SJCRH30 (cell line): ENCODE data around the gene C9orf78. TPM values are rescaled to one million over a fixed set of nuclear protein-coding genes. Genes with fewer than 3 reads are reported as not detected.

Experiments used
- DNase-seq, 2 experiments: peaks; one replicate each; pipeline ENCODE4 v3.0.0-alpha.2; 2015 to 2020
- H3K27ac ChIP-seq: fragments of 250-450 bp; sonication (Bioruptor Pico); 2 replicates; pipeline ENCODE4 v1.5.1; 2020; ENCODE audit warnings: mild to moderate bottlenecking, moderate library complexity
- H3K27me3 ChIP-seq: fragments of 250-450 bp; sonication (Bioruptor Pico); 2 replicates; pipeline ENCODE4 v1.5.1; 2020; ENCODE audit warnings: mild to moderate bottlenecking, moderate library complexity
- H3K36me3 ChIP-seq: fragments of 250-450 bp; sonication (Bioruptor Pico); 2 replicates; pipeline ENCODE4 v1.5.1; 2020; ENCODE audit warnings: mild to moderate bottlenecking, moderate library complexity
- H3K4me1 ChIP-seq: fragments of 250-450 bp; sonication (Bioruptor Pico); 2 replicates; pipeline ENCODE4 v1.5.1; 2020; ENCODE audit warnings: mild to moderate bottlenecking, moderate library complexity
- H3K4me3 ChIP-seq: fragments of 250-450 bp; sonication (Bioruptor Pico); 2 replicates; pipeline ENCODE4 v1.5.1; 2020; ENCODE audit warnings: mild to moderate bottlenecking, moderate library complexity
- H3K9me3 ChIP-seq: fragments of 250-450 bp; sonication (Bioruptor Pico); replicated peaks from 2 replicates; pipeline ENCODE4 v1.5.1; 2020; ENCODE audit warnings: mild to moderate bottlenecking, moderate library complexity
- total RNA-seq: library from RNA; depleted of rRNA; stranded (reverse); fragments of >200 nt; shearing (Covaris generic); gene quantifications from 2 replicates; pipeline ENCODE4 v1.2.3, GENCODE V29; 2014

C9orf78 gene
- total RNA-seq, 1 experiment from 2014 or later: 74.1 TPM

DNA sequence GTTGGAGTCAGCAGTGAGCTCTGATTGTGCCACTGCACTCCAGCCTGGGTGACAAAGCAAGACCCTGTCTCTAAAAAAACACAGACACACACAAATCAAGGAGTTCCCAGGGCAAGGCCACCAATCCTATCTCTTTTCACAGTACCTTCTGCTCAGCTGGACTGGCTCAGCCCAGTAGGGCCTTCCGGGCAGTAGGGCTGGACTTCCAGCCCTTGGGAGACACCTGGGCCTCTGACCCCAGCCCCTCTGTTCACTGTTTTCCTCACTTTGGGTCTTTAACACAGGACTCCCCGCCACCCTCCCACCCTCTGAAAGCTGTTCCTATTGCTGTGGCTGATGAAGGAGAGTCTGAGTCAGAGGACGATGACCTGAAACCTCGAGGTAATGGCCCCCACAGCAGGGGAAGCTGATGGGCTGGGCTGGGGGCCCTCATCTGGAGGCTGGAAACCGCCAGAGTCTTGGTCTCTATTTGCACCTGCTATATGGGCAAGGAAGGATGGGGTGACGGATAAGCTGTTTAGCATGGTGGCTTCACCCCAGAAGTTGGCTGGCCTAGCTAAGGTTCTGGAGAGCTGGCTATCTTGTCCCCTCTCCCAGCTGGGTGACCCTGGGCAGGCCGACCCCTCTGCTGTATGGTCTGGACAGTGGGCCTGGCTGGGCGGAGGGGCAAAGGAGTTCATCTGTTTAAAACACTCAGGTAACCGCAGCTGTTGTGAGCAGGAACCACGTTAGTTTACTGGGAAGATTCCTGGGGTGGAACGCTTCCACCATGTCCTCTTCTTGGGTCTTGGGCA lies 25.8 kb upstream of the C9orf78 start:
- H3K4me3 ChIP-seq: no peak overlapping the region
- 0 out of 2 replicates have a peak, but pooled peaks cover 4% of the 10 kb centered on the region for H3K36me3 ChIP-seq
- peaks cover 9% of the 10 kb centered on the region for H3K4me1 ChIP-seq
- H3K27ac ChIP-seq: no peak overlapping the region
- no peak for DNase-seq
- H3K27me3 ChIP-seq: no peaks in the 10 kb centered on the region
- no peaks in the 10 kb centered on the region for H3K9me3 ChIP-seq

DNA sequence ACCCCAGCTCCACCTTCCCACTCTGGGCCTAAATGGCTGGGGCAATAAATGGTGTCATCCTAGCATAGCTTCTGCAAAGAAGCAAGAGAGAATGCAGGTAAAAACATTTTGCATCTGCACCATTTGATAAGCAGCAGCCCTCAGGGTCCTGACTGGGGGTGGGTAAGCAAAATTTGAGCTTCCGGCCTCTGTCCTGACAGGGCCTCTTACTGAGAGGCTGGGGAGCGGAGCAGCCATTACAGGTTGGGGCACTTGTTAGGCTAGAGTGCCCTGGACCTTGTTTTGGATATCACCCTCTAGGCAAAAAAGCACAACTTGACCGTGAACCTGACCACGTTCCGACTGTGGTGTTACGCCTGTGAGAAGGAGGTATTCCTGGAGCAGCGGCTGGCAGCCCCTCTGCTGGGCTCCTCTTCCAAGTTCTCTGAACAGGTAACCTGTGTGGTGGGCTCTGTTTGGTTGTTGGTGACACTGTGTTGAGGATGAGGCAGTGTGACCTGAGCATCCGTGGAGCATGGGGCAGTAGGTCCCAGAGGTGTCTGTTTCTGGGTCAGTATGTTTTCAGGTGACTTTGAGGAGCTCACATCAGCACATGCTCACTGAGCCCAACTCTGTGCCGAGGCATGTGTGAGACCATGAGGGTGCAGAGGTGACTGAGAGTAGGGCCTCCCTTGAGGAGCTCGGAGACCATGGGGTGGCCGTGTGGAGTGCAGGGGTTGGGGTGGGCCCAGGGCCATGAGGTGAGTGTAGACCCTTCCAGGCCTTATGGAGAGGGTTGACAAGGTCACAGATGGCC lies 23.3 kb upstream of the C9orf78 start:
- Histone ChIP-seq H3K27ac (no peak overlapping the region), H3K36me3 (0 out of 2 replicates have a peak, but pooled peaks cover 7% of the 10 kb centered on the region), H3K9me3 (no peaks in the 10 kb centered on the region), H3K27me3 (no peaks in the 10 kb centered on the region), H3K4me1 (peaks cover 4% of the 10 kb centered on the region), H3K4me3 (no peak overlapping the region)
- DNase-seq: no peak

DNA sequence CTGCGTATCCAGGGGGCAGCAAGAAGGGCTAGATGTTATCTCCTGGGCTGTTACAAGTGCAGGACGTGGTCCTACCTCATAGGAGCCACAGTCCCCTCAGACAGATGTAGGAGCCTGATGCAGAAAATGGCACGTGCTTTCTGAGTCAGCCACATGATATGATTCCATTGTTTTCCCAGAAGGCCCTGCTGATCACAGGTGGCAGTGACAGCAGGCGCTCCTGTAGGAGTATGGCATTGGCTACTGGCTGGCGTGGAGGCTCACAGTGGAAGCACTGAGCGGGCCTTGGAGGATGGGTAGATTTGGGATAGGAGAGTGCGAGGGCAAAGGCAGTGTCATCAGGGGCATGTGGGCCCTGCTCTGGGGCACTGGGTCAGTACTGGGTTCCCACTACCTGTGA lies 22.1 kb upstream of the C9orf78 start:
- no peaks in the 10 kb centered on the region for H3K9me3 ChIP-seq
- peaks cover 15% of the 10 kb centered on the region; the same call in 1 of the 2 replicates for H3K36me3 ChIP-seq
- H3K4me3 ChIP-seq: no peak overlapping the region

DNA sequence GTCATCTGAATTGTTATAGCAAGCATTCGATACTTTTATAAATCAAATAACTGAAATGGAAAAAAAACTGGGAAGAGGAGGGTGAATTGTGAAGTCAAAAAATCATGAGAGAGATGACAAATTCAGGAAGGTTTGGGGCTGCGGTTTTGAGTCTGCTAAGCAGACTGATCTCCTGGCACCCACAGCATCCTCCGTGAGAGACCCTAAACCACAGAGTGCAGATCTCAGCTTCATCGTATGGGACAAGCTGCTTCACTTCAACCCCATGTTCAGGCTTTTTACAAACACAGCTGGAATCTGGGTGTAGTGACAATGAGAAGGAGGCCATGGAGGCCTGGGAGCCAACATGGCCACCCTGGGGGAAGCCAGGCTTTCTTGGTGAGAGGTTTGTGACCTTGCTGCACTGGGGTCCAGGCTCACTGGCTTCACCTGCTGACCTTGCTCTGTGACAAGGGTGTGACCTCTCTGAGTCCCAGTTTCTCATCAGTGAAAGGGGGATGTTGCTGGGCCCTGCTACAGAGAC lies 19.6 kb upstream of the C9orf78 start:
- H3K27me3 ChIP-seq: no peaks in the 10 kb centered on the region
- H3K36me3 ChIP-seq: peaks cover 21% of the 10 kb centered on the region; the same call in 1 of the 2 replicates
- DNase-seq: no peak
- no peak overlapping the region for H3K4me3 ChIP-seq
- H3K27ac ChIP-seq: no peak overlapping the region
- no peaks in the 10 kb centered on the region for H3K9me3 ChIP-seq
- H3K4me1 ChIP-seq: no peaks in the 10 kb centered on the region

More for the DNA sequence above, 22.1 kb upstream of the C9orf78 start:
- Histone ChIP-seq H3K27ac (no peak overlapping the region), H3K4me1 (no peaks in the 10 kb centered on the region; the same call in 1 of the 2 replicates), H3K27me3 (no peaks in the 10 kb centered on the region)
- no peak for DNase-seq

DNA sequence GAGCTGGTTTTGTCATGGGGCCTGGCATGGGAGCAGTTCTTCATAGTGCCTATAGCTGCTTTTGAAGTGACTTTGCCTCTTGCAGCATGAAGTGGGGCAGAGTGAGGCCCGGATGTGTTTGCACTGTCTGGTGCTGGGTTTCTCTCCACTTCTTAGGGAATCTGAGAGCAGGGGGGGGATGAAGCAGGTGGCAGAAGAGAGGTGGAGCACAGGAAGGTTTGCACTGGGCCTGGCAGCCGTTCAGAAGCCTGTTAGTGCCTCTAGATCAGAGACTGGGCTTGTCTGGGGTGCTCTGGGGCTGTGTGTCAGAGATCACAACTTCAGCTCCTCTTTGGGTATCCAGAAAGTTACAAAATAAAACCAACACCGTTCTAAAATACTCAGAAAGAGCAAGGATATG lies 18.5 kb upstream of the C9orf78 start:
- Histone ChIP-seq H3K9me3 (no peaks in the 10 kb centered on the region), H3K36me3 (peaks cover 21% of the 10 kb centered on the region; the same call in 1 of the 2 replicates), H3K27me3 (no peaks in the 10 kb centered on the region), H3K4me3 (no peak overlapping the region), H3K4me1 (no peaks in the 10 kb centered on the region), H3K27ac (no peak overlapping the region)
- no peak for DNase-seq

DNA sequence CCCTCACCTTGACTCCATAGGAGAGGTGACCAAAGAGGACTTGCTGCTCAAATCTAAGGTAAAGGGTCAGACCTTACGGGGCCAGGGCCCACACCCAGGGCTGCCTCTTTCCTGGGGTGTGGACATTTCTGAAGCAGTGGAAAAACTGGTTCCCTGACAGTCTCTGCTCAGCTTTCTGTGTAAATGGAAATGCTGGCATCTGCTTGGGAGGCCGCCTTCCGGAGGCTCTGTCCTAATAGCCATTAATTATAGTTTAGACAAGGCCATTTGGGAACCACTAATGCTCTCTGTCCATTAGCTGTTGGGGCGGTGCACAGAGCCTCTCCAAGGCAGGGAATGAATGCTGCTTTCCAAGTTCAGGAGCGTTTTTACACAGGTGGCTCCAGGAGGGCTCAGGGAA lies 17.5 kb upstream of the C9orf78 start:
- Histone ChIP-seq H3K4me1 (no peaks in the 10 kb centered on the region), H3K27ac (no peak overlapping the region), H3K9me3 (no peaks in the 10 kb centered on the region), H3K36me3 (peaks cover 21% of the 10 kb centered on the region; the same call in 1 of the 2 replicates), H3K27me3 (no peaks in the 10 kb centered on the region), H3K4me3 (no peak overlapping the region)
- DNase-seq: no peak

DNA sequence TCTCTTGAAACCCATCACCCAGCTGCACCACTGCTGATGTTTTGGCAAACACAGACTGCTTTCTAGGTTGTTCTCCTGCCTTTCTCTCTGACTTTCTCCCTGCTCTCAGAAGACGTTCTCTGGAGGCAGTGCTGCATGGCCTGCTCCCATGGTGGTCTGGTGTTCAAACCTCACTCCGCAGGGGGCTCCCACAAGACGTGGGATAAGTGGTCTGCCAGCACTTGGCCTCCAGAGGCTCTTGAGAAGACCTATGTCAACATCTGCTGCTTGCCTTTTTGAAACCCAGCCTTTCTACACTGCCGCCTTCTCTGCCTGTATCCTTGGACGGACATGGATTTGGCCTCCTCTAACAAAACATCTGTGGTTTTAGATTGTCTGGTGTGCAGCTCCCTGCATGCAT lies 16.7 kb upstream of the C9orf78 start:
- peaks cover 21% of the 10 kb centered on the region; the same call in 1 of the 2 replicates for H3K36me3 ChIP-seq
- DNase-seq: no peak
- no peaks in the 10 kb centered on the region for H3K27me3 ChIP-seq
- no peak overlapping the region for H3K4me3 ChIP-seq
- no peak overlapping the region for H3K27ac ChIP-seq
- H3K9me3 ChIP-seq: no peaks in the 10 kb centered on the region
- no peaks in the 10 kb centered on the region for H3K4me1 ChIP-seq

DNA sequence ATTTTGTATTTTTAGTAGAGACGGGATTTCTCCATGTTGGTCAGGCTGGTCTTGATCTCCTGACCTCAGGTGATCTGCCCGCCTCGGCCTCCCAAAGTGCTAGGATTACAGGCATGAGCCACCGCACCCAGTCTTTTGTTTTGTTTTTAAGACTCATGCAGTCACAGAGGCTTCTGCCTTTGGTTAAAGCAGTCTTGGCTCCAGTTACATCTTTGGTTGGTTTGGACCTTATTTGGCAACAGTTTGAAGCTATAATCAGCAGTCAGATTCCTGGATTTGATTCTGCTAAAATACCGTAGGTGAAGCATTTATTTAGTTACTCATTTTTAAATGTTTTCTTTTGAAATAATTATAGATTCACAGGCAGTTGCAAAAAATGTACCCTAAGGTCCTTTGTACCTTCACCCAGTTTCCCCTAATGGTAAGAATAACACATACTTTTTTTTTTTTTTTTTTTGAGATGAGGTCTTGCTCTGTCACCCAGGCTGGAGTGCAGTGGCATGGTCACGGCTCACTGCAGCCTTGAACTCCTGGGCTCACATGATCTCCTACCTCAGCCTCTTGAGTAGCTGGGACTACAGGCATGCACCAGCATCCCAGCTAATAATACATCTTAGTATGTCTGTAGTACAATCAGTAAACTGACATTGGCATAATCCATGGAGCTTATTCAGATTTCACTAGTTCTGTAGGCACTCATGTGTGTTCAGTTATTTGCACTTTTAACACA lies 15.9 kb upstream of the C9orf78 start:
- Histone ChIP-seq H3K27ac (no peak overlapping the region), H3K36me3 (peaks cover 21% of the 10 kb centered on the region; the same call in 1 of the 2 replicates), H3K4me3 (no peak overlapping the region), H3K4me1 (no peaks in the 10 kb centered on the region), H3K27me3 (no peaks in the 10 kb centered on the region), H3K9me3 (no peaks in the 10 kb centered on the region)
- no peak for DNase-seq

DNA sequence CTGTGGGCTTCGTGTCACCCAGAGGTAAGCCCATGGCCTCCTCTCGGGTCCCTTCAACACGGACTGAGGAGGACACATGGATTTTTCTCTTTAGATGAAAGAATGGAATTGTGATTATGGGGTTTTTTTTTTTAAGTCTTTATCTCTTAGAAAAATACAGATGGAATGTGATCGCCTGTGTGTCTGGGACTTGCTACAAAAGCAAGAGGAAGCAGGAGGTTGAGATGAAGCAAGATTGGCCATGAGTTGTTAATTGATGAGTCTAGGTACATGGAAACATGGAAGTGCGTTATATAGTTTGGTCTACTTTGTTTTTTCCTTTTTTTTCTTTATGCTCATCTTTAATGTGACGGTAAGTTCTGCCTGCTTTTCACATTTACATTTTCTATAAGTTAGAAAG lies 14.8 kb upstream of the C9orf78 start:
- no peak overlapping the region for H3K27ac ChIP-seq
- H3K4me1 ChIP-seq: no peaks in the 10 kb centered on the region
- no peaks in the 10 kb centered on the region for H3K9me3 ChIP-seq
- peaks cover 21% of the 10 kb centered on the region; the same call in 1 of the 2 replicates for H3K36me3 ChIP-seq
- no peaks in the 10 kb centered on the region for H3K27me3 ChIP-seq
- no peak overlapping the region for H3K4me3 ChIP-seq
- DNase-seq: no peak

DNA sequence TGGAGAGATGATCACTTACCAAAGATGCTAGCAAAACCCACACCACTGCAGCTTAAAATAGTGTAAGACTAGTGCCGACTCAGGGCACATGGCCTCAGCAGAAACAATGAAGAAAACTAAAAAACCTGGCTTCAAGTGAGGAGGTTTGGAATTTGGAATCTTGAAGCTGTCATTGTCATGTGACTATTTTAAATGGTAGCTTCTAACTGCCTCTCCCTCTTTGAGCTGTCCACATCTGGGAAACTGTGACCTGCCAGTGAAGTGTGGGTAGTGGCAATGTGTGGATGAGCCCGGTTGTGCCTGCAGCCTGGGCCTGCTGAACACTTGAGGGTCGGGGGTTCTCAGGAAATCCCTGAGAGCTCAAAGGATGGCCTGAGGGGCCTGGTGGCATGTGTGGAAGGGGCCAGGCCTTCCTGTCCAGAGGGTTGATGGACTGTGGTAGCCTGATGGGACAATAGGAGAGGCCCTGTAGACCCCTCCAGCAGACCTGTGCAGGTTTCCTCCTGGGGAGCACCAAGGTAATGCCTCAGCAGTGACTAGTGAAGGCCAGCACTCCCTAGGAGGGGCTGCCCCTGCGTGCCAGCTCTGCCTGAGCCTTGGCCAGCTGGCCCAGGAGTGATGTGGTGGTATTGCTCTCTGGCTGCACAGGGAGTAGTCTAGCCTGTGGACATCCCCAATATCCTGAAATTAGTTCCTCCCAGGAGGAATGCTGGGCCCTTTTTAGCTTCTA lies 13.8 kb upstream of the C9orf78 start:
- DNase-seq: no peak
- no peak overlapping the region for H3K27ac ChIP-seq
- no peak overlapping the region for H3K4me3 ChIP-seq
- H3K4me1 ChIP-seq: no peaks in the 10 kb centered on the region
- H3K36me3 ChIP-seq: peaks cover 19% of the 10 kb centered on the region; the same call in 1 of the 2 replicates
- no peaks in the 10 kb centered on the region for H3K9me3 ChIP-seq
- no peaks in the 10 kb centered on the region for H3K27me3 ChIP-seq

DNA sequence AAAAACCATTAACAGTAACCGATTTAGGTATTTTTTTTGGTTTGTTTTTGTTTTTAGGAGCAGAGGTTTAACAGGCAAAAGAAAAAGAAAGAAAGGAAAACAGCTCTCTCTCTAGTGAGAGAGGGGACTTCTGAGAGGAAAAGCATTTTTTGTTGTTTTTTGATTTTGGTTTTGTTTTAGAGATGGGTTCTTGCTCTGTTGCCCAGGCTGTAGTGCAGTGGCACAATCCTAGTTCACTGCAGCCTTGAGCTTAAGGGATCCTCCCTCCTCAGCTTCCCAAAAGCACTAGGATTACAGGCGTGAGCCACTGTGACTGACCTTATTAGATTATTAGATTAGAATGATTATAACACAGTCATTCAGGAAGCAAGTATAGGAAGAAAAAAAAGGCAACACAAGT lies 10.3 kb upstream of the C9orf78 start:
- Histone ChIP-seq H3K9me3 (no peaks in the 10 kb centered on the region), H3K27me3 (no peaks in the 10 kb centered on the region), H3K27ac (no peak overlapping the region), H3K36me3 (0 out of 2 replicates have a peak, but pooled peaks cover 4% of the 10 kb centered on the region), H3K4me1 (no peaks in the 10 kb centered on the region), H3K4me3 (no peak overlapping the region)
- no peak for DNase-seq

DNA sequence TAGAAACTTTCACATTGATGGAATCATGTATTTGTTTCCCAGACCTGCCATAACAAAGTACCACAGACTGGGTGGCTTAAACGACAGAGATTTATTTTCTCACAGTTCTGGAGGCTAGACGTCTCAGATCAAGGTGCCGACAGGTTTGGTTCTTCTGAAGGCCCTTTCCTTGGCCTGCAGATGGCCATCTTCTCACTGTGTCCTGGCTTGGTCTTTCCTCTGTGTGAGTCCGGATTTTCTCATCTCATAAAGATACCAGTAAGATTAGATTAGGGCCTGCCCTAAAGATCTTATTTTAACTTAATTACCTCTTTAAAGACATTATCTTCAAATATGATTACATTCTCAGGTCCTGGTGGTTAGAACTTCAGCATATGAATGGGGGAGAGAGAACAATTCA lies 6.0 kb upstream of the C9orf78 start:
- H3K27ac ChIP-seq: no peak overlapping the region
- no peaks in the 10 kb centered on the region for H3K36me3 ChIP-seq
- DNase-seq: no peak
- no peaks in the 10 kb centered on the region for H3K27me3 ChIP-seq
- no peaks in the 10 kb centered on the region for H3K9me3 ChIP-seq
- H3K4me1 ChIP-seq: peaks cover 6% of the 10 kb centered on the region; the same call in 1 of the 2 replicates
- H3K4me3 ChIP-seq: no peak overlapping the region

DNA sequence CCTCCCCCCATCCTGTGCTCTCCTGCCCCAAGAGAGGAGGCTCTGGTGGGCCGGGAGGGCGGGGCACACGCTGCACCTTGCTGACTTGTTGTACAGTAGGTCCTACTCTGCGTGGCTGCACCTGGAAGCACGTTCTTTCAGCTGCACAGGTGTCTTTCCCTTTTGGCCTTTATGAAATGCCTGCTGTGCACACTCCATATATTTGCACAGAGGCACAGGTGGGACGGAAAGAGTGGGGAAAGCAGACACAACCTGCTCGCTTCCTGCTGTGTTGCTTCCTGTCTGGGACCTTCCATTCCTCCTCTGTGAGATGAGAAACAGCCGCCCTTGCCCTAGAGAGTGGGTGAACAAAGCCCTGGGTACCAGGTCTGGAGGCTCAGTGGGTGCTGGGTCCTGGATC lies 5.0 kb upstream of the C9orf78 start:
- no peak overlapping the region for H3K27ac ChIP-seq
- DNase-seq: no peak
- no peaks in the 10 kb centered on the region for H3K27me3 ChIP-seq
- H3K4me3 ChIP-seq: no peak overlapping the region
- no peaks in the 10 kb centered on the region for H3K36me3 ChIP-seq
- H3K9me3 ChIP-seq: no peaks in the 10 kb centered on the region
- peaks cover 6% of the 10 kb centered on the region; the same call in 1 of the 2 replicates for H3K4me1 ChIP-seq
